Stimulated activated naive CD8-positive, alpha-beta T cell treated with anti-CD3 and anti-CD28 coated beads, Interleukin-15, Interleukin-2, amounts not matched to agents 100 U/mL and 50 U/mL, for 24 hours (primary cell): ENCODE results near the gene SH3TC2.

Source experiments
- ATAC-seq: fragments of 150-1000 bp; cut with Tn5 transposase; one replicate; pipeline ENCODE4 v1.10.0; 2021
- DNase-seq: peaks from one replicate; pipeline ENCODE4 v3.0.0; 2021

The SH3TC2 gene

GRCh38 chr5:149028161-149028560 is 34.7 kb downstream of the SH3TC2 start:
- no peak for DNase-seq
- ATAC-seq = no peak

- DNase-seq = no peak
- no peak for ATAC-seq
These were observed 35.2 kb downstream of the SH3TC2 start for GRCh38 chr5:149027636-149028035.

GRCh38 chr5:149024943-149025342 is 37.9 kb downstream of the SH3TC2 start:
- DNase-seq (no peak), ATAC-seq (no peak)

GRCh38 chr5:149024477-149024876 is 38.4 kb downstream of the SH3TC2 start:
- no peak for DNase-seq
- ATAC-seq = no peak

- DNase-seq (no peak), ATAC-seq (no peak)
These were observed 40.7 kb downstream of the SH3TC2 start for GRCh38 chr5:149022200-149022599.

GRCh38 chr5:149019679-149020078 is 43.2 kb downstream of the SH3TC2 start:
- no peak for DNase-seq

GRCh38 chr5:149018909-149019443 is 43.9 kb downstream of the SH3TC2 start:
- no peak for DNase-seq
- no peak for ATAC-seq

More at GRCh38 chr5:149019679-149020078, 43.2 kb downstream of the SH3TC2 start:
- ATAC-seq = no peak

GRCh38 chr5:149017636-149018035 is 45.2 kb downstream of the SH3TC2 start:
- DNase-seq (no peak), ATAC-seq (no peak)

GRCh38 chr5:149015561-149015960 is 47.3 kb downstream of the SH3TC2 start:
- DNase-seq (no peak), ATAC-seq (no peak)

- no peak for ATAC-seq
- no peak for DNase-seq
These were observed 47.7 kb downstream of the SH3TC2 start for GRCh38 chr5:149015126-149015525.

GRCh38 chr5:149014571-149015031 is 48.3 kb downstream of the SH3TC2 start:
- DNase-seq = no peak
- no peak for ATAC-seq

- DNase-seq = no peak
- ATAC-seq = no peak
These were observed 49.1 kb downstream of the SH3TC2 start for GRCh38 chr5:149013796-149014195.

- ATAC-seq (no peak), DNase-seq (no peak)
These were observed 50.5 kb downstream of the SH3TC2 start for GRCh38 chr5:149012350-149012749.

GRCh38 chr5:149011728-149012127 is 51.1 kb downstream of the SH3TC2 start:
- ATAC-seq (no peak), DNase-seq (no peak)

GRCh38 chr5:149011084-149011483 is 51.8 kb downstream of the SH3TC2 start:
- DNase-seq = no peak
- no peak for ATAC-seq

- DNase-seq (no peak), ATAC-seq (no peak)
These were observed 55.7 kb downstream of the SH3TC2 start for GRCh38 chr5:149007174-149007573.

GRCh38 chr5:149006426-149006825 is 56.4 kb downstream of the SH3TC2 start:
- no peak for DNase-seq
- ATAC-seq = no peak

- ATAC-seq = no peak
These were observed 57.6 kb downstream of the SH3TC2 start for GRCh38 chr5:149005077-149005892.

GRCh38 chr5:149004559-149004958 is 58.3 kb downstream of the SH3TC2 start:
- DNase-seq (no peak), ATAC-seq (no peak)

More at GRCh38 chr5:149005077-149005892, 57.6 kb downstream of the SH3TC2 start:
- DNase-seq = no peak

- DNase-seq (no peak), ATAC-seq (peak; percentile 8)
These were observed 59.8 kb downstream of the SH3TC2 start for GRCh38 chr5:149002761-149003689.

- DNase-seq (no peak), ATAC-seq (no peak)
These were observed 60.8 kb downstream of the SH3TC2 start for GRCh38 chr5:149002053-149002452.

GRCh38 chr5:149001162-149001561 is 61.7 kb downstream of the SH3TC2 start:
- ATAC-seq = no peak
- no peak for DNase-seq

GRCh38 chr5:148999741-149000140 is 63.1 kb downstream of the SH3TC2 start:
- DNase-seq (no peak), ATAC-seq (no peak)
